Measurements from ENCODE around the gene PPP1R9B. TPM values are rescaled to one million over a fixed set of nuclear protein-coding genes. Genes with fewer than 3 reads are reported as not detected.

The PPP1R9B gene
- total RNA-seq, 4 donors from 2014 or later, result 9.2 to 65.3 (median 20.6) TPM

DNA sequence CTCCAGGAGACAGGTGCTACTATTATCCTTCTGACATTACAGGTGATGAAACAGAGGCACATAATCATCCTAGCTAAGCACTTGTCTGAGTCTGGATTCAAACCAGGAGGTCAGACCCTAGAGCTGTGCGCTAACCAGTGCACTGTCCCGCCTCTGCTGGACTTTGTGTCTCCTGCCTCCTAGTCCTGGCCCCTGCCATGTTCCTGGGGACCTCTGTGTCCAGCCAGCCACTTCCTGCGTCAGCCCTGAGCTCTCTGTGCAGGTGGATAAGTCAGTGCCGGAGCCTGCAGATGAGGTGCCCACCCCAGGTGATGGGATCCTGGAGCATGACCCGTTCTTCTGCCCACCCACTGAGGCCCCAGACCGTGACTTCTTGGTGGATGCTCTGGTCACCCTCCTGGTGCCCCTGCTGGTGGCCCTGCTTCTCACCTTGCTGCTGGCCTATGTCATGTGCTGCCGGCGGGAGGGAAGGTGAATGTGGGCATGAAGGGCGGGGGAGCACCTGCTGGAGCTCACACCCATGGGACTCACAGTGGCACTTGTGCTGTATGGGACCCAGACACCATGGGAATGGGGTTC, 19.5 kb upstream of the PPP1R9B start:
- no peak overlapping the region for H3K4me3 ChIP-seq
- no peaks in the 10 kb centered on the region for H3K27me3 ChIP-seq
- no peak for TF ChIP-seq POLR2A (IDR thresholded peaks at IDR 0.05)
- no peak for TF ChIP-seq CTCF (IDR thresholded peaks at IDR 0.05)
- peaks cover 3 to 8% of the 10 kb centered on the region in 2 donors for H3K4me1 ChIP-seq
- DNase-seq, result no peak
- H3K9me3 ChIP-seq, result no peaks in the 10 kb centered on the region
- H3K27ac ChIP-seq, result peak overlapping the region in 1 of 2 donors; percentile 14
- intact Hi-C loops (cut with DNase I; ENCODE audit: low total_unique reads), result loop anchor here (2.0 kb wide), 1 partner anchor 127 kb away; no protein-coding TSS in a partner anchor
- no peaks in the 10 kb centered on the region for H3K36me3 ChIP-seq

DNA sequence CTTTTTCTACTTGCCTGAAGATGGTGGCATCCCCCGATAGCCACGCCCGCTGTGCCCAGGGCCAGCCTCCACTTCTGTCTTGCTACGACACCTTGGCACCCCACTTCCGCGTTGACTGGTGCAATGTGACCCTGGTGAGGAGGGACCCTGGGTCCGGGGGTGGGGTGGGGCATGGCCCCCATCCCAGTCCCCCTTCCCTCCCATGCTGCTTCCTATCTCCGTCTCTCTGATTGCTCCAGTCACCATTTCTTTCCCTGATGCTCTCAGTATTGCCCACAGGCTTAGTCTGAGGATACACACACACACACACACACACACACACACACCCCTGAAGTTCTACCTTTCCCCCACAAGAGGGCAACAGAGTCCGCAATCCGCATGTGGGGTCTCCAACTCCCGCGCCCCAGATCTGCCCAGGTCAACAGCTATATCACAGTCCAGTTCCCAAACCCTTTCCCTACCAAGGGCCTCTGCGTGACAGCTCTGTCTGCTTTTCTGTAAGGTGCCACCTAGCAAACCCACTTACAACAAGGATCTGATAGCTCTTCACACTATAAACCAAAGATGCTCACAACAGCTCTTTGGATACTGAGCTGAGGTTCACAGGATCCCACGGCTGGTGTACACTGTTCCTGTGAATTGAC, 18.8 kb upstream of the PPP1R9B start:
- no peak overlapping the region for H3K4me3 ChIP-seq
- intact Hi-C loops (cut with DNase I; ENCODE audit: low total_unique reads), result no loop called here
- H3K27ac ChIP-seq, result no peak overlapping the region
- DNase-seq, result peak; percentile 63 to 66
- no peaks in the 10 kb centered on the region for H3K36me3 ChIP-seq
- no peaks in the 10 kb centered on the region for H3K27me3 ChIP-seq
- no peaks in the 10 kb centered on the region for H3K9me3 ChIP-seq
- H3K4me1 ChIP-seq, result peaks cover 3 to 8% of the 10 kb centered on the region in 2 donors
- TF ChIP-seq POLR2A (IDR thresholded peaks at IDR 0.05) (peak in 1 of 2 donors; percentile 18), CTCF (IDR thresholded peaks at IDR 0.05) (peak; percentile 71 to 97 (median 88))

GRCh38 chr17:50168319-50168718, 17.8 kb upstream of the PPP1R9B start:
- H3K4me3 ChIP-seq, result no peak overlapping the region
- DNase-seq, result no peak
- H3K9me3 ChIP-seq, result no peaks in the 10 kb centered on the region
- no peak overlapping the region for H3K27ac ChIP-seq
- peaks cover 2 to 3% of the 10 kb centered on the region in 2 donors for H3K4me1 ChIP-seq
- no peaks in the 10 kb centered on the region for H3K36me3 ChIP-seq
- no peaks in the 10 kb centered on the region for H3K27me3 ChIP-seq
- TF ChIP-seq CTCF (IDR thresholded peaks at IDR 0.05), result no peak
- no peak for TF ChIP-seq POLR2A (IDR thresholded peaks at IDR 0.05)
- intact Hi-C loops (cut with DNase I; ENCODE audit: low total_unique reads), result no loop called here

DNA sequence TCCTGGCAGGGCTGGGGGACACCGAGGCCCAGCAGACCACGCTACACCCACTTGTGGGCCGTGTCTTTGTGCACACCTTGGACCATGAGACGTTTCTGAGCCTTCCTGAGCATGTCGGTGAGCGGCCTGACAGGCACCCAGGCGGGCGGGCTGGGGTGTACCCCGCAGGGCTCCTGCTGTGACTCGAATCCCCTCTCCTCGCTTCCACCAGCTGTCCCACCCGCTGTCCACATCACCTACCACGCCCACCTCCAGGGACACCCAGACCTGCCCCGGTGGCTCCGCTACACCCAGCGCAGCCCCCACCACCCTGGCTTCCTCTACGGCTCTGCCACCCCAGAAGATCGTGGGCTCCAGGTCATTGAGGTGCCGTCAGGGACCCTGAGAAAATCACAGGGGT, 16.9 kb upstream of the PPP1R9B start:
- no peaks in the 10 kb centered on the region for H3K27me3 ChIP-seq
- TF ChIP-seq CTCF (IDR thresholded peaks at IDR 0.05) (no peak), POLR2A (IDR thresholded peaks at IDR 0.05) (no peak)
- H3K9me3 ChIP-seq, result no peaks in the 10 kb centered on the region
- intact Hi-C loops (cut with DNase I; ENCODE audit: low total_unique reads), result no loop called here
- DNase-seq, result no peak
- H3K4me3 ChIP-seq, result no peak overlapping the region
- H3K36me3 ChIP-seq, result no peaks in the 10 kb centered on the region
- no peak overlapping the region for H3K27ac ChIP-seq
- peaks cover 0 to 3% of the 10 kb centered on the region in 2 donors for H3K4me1 ChIP-seq

DNA sequence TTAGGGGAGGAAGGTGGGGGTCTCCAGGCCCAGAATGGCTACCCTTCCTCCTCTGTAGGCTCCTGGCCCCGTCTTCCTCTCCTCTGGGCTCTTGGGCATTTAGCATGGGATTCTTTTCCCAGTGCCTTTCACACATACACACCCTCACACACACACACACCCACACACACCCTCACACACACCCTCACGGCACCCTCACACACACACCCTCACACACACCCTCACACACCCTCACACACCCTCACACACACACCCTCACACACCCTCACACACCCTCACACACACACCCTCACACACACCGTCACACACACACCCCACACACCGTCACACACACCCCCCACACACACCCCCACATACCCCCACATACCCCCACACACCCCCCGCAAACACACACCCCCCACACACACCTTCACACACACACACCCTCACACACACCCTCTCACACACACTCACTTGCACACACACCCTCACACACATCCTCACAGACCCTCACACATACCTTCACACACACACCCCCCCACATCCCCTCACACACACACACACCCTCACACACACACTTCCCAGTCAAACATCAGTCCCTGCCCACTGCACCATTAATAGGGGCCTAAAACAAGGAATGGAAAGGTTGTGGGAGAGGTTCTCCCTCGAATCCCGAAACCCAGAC, 16.2 kb upstream of the PPP1R9B start:
- no peak for DNase-seq
- Histone ChIP-seq H3K27me3 (no peaks in the 10 kb centered on the region), H3K4me3 (peak overlapping the region in 1 of 2 donors; percentile 37), H3K36me3 (no peaks in the 10 kb centered on the region), H3K4me1 (peaks cover 0 to 3% of the 10 kb centered on the region in 2 donors), H3K27ac (peak overlapping the region; percentile 61 to 90), H3K9me3 (no peaks in the 10 kb centered on the region)
- TF ChIP-seq CTCF (IDR thresholded peaks at IDR 0.05), result no peak
- TF ChIP-seq POLR2A (IDR thresholded peaks at IDR 0.05), result no peak
- intact Hi-C loops (cut with DNase I; ENCODE audit: low total_unique reads), result no loop called here

All from uterus (tissue), 4 donors.